Measurements from ENCODE around the gene MACROD1. TPM values are rescaled to one million over a fixed set of nuclear protein-coding genes. Genes with fewer than 3 reads are reported as not detected.

MACROD1 gene
- total RNA-seq, 1 experiment from 2014 or later: 36.9 TPM

- ATAC-seq (no peak), DNase-seq (ENCODE audit: low spot score) (no peak)
- ChIA-PET POLR2A (no interaction called here), CTCF (interaction anchor here (1.1 to 1.4 kb wide), 2 partner anchors 66 to 82 kb away, joined by 3 to 4 read pairs; no protein-coding TSS in a partner anchor)
- Mint-ChIP-seq H3K36me3 (no peaks in the 10 kb centered on the region), H3K4me3 (no peak overlapping the region), H3K9me3 (no peaks in the 10 kb centered on the region), H3K27me3 (ENCODE audit: low read depth) (peaks cover 73% of the 10 kb centered on the region), H3K4me1 (no peaks in the 10 kb centered on the region), H3K27ac (no peak overlapping the region)
- TF ChIP-seq CBFB (CRISPR knock-in tag; IDR thresholded peaks at IDR 0.05; ENCODE audit: low read depth) (no peak), ZNF219 (CRISPR knock-in tag; IDR thresholded peaks at IDR 0.05; ENCODE audit: borderline replicate concordance) (no peak), IRF1 (CRISPR knock-in tag; IDR thresholded peaks at IDR 0.05) (no peak), CREB1 (CRISPR knock-in tag; IDR thresholded peaks at IDR 0.05) (no peak), GABPB1 (CRISPR knock-in tag; IDR thresholded peaks at IDR 0.05) (no peak), USF2 (CRISPR knock-in tag; IDR thresholded peaks at IDR 0.05) (no peak), ZNF512 (CRISPR knock-in tag; IDR thresholded peaks at IDR 0.05; ENCODE audit: borderline replicate concordance) (no peak), HMGA2 (CRISPR knock-in tag; IDR thresholded peaks at IDR 0.05) (no peak), JAZF1 (CRISPR knock-in tag; IDR thresholded peaks at IDR 0.05) (no peak)
Measured at GRCh38 chr11:64081745-64082442, 84.0 kb downstream of the MACROD1 start.

GRCh38 chr11:64080390-64080789 is 85.5 kb downstream of the MACROD1 start:
- Mint-ChIP-seq H3K9me3 (no peaks in the 10 kb centered on the region), H3K27me3 (ENCODE audit: low read depth) (peaks cover 80% of the 10 kb centered on the region), H3K36me3 (no peaks in the 10 kb centered on the region), H3K4me3 (no peak overlapping the region), H3K27ac (no peak overlapping the region), H3K4me1 (no peaks in the 10 kb centered on the region)
- ChIA-PET POLR2A (no interaction called here), CTCF (no interaction called here)
- DNase-seq (ENCODE audit: low spot score): no peak
- TF ChIP-seq FOXK1 (CRISPR knock-in tag; IDR thresholded peaks at IDR 0.05) (no peak), ZSCAN18 (CRISPR knock-in tag; IDR thresholded peaks at IDR 0.05) (no peak), TP53 (CRISPR knock-in tag; IDR thresholded peaks at IDR 0.05) (no peak), TCF7 (CRISPR knock-in tag; IDR thresholded peaks at IDR 0.05; ENCODE audit: low read depth) (no peak), ZNF232 (CRISPR knock-in tag; IDR thresholded peaks at IDR 0.05) (no peak), ZBTB21 (CRISPR knock-in tag; IDR thresholded peaks at IDR 0.05; ENCODE audit: borderline replicate concordance) (no peak), ZMAT4 (CRISPR knock-in tag; IDR thresholded peaks at IDR 0.05) (no peak), ATF6 (CRISPR knock-in tag; IDR thresholded peaks at IDR 0.05) (no peak), SMAD4 (CRISPR knock-in tag; IDR thresholded peaks at IDR 0.05) (no peak), ATF1 (CRISPR knock-in tag; IDR thresholded peaks at IDR 0.05) (no peak)
- ATAC-seq: no peak

Data from WTC11 (cell line).